ENCODE data around the gene DENND5B.

DNA sequence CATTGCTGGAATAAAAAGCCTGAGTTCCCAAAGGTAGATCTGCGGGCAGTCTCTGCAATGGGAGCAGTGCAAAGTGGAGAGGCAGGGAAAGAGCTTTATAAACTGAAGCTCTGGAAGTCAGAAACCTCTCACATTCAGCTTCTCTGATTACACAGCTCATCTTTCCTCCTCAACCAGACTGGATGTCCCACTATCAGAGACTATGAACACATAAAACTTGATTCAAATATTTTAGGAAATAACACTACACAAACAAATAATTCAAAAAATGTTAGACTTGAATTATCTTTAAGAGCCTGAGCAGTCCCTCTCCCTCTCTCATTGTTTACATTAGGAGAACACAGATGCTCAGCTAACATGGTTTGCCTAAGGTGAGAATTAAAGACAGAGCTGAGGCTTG is 72.9 kb downstream of the DENND5B start:
- TF ChIP-seq, protein P1, sequence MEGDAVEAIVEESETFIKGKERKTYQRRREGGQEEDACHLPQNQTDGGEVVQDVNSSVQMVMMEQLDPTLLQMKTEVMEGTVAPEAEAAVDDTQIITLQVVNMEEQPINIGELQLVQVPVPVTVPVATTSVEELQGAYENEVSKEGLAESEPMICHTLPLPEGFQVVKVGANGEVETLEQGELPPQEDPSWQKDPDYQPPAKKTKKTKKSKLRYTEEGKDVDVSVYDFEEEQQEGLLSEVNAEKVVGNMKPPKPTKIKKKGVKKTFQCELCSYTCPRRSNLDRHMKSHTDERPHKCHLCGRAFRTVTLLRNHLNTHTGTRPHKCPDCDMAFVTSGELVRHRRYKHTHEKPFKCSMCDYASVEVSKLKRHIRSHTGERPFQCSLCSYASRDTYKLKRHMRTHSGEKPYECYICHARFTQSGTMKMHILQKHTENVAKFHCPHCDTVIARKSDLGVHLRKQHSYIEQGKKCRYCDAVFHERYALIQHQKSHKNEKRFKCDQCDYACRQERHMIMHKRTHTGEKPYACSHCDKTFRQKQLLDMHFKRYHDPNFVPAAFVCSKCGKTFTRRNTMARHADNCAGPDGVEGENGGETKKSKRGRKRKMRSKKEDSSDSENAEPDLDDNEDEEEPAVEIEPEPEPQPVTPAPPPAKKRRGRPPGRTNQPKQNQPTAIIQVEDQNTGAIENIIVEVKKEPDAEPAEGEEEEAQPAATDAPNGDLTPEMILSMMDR (conservative IDR thresholded peaks at IDR 0.05 in 1 of 2, IDR thresholded peaks at IDR 0.05 in 1 of 2; ENCODE audit: extremely low read depth in 1 of 2, insufficient read depth in 1 of 2, low read depth in 1 of 2, low read length in 2 of 2) = no peak
- TF ChIP-seq EZH2 (IDR thresholded peaks at IDR 0.05; ENCODE audit: borderline replicate concordance, low read length) = no peak

All from mammary epithelial cell (primary cell).